HG03039 (cell line): Measurements from ENCODE around the gene PDCD6IP.
"Not testable (repeated sequence)": the region's sequence is repeated elsewhere in the genome, so short reads cannot be mapped to it uniquely, and the experiment has no call there.

Experiments
- ATAC-seq: cut with Tn5 transposase; IDR thresholded peaks from one replicate; pipeline ENCODE4 v1.9.1; 2021; ENCODE audit warnings: mild to moderate bottlenecking, moderate library complexity; ENCODE audit not compliant: unreplicated experiment

The PDCD6IP gene, protein sequence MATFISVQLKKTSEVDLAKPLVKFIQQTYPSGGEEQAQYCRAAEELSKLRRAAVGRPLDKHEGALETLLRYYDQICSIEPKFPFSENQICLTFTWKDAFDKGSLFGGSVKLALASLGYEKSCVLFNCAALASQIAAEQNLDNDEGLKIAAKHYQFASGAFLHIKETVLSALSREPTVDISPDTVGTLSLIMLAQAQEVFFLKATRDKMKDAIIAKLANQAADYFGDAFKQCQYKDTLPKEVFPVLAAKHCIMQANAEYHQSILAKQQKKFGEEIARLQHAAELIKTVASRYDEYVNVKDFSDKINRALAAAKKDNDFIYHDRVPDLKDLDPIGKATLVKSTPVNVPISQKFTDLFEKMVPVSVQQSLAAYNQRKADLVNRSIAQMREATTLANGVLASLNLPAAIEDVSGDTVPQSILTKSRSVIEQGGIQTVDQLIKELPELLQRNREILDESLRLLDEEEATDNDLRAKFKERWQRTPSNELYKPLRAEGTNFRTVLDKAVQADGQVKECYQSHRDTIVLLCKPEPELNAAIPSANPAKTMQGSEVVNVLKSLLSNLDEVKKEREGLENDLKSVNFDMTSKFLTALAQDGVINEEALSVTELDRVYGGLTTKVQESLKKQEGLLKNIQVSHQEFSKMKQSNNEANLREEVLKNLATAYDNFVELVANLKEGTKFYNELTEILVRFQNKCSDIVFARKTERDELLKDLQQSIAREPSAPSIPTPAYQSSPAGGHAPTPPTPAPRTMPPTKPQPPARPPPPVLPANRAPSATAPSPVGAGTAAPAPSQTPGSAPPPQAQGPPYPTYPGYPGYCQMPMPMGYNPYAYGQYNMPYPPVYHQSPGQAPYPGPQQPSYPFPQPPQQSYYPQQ

DNA sequence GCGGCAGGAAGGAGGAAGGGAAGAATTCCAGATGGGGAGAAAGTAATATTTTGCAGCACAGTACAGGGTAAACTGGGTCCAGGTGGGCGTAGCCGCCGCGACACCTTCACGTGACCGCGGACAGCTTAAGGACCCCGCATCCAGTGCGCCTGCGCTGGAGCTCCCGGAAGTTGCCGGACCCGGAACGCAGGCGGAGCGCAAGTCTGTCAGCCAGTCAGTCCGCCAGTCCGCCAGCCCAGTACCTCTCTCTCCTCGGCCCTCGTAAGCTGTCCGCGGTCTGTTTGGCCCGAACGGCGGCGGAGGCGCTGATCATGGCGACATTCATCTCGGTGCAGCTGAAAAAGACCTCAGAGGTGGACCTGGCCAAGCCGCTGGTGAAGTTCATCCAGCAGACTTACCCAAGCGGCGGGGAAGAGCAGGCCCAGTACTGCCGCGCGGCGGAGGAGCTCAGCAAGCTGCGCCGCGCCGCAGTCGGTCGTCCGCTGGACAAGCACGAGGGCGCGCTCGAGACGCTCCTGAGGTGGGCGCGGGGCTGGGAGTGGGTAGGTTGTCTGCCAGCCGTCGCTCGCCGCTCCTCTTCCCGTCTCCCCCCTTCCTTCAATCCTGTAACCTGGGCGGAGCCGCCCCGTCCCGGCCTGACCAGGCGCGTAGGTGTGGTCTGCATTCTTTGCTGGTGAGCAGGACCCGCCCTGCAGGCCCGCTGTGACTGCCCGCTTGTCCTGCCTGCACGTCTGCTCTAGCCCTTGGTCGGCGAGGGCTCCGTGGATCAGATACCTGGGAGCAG lies at the start of gene PDCD6IP:
Gene PDCD6IP, plus strand, starts transcription at position 213 of the 784 bp plus-strand sequence. Its CDS starts 99 bp downstream, at position 312.
- ATAC-seq = peak; percentile 83

DNA sequence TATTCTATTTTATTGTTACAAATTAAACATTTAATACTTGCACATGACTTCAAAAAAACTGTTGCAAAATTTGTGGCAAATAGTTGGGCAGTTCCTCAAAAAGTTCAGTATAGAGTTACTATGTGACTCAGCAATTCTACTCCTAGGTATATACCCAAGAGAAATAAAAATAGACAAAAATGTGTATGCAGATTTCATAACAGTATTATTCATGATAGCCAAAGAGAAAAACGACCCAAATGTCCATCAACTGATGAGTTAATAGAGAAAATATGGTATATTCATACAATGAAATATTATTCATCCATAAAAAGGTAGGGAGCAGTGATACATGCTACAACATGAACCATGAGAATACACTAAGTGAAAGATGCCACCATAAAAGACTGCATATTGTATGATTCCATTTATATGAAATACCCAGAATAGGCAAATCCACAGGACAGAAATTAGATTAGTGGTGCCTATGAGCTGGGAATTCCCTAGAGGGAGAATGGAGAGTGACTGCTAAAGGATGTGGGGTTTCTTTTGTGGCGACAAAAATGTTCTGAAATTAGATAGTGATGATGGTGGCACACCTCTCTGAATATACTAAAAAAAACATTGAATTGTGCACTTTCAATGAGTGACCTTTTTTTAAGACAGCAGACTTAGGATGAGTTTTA lies 48.8 kb upstream of the PDCD6IP start:
- ATAC-seq = no peak

DNA sequence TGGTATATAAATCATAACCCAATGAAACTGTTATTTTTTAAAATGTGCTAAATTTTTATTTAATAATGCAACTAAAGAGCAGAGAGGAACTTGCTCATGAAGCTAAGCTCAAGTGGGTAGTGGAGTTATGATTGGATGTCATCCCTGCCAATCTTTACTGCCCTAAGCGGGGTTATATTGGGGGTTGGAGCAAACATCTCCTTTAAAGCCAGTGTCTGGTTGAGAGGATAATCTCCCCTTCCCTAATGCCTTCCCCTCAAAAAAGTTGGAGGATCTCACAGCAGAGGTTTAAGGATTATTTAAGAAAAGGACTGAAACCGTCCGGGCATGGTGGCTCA lies 48.2 kb upstream of the PDCD6IP start:
- ATAC-seq = no peak

DNA sequence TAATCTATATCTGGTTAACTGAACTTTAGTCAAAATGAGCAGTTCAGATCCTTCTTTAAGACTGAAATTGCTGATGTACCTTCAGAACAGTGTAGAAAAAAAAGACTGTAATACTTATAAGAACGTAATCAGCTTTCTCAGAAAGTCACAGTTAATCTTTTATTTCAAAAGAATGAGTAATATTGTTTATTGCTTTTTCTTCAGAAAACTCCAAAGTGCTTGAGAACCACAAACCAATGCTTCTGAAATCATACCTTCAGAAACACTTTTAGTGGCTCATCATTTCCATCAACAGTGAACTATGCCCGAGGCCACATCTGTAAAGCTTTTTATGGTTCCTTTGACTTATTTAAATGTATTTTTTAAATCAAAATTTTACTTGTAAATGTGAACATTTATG lies 47.1 kb upstream of the PDCD6IP start:
- ATAC-seq = no peak

DNA sequence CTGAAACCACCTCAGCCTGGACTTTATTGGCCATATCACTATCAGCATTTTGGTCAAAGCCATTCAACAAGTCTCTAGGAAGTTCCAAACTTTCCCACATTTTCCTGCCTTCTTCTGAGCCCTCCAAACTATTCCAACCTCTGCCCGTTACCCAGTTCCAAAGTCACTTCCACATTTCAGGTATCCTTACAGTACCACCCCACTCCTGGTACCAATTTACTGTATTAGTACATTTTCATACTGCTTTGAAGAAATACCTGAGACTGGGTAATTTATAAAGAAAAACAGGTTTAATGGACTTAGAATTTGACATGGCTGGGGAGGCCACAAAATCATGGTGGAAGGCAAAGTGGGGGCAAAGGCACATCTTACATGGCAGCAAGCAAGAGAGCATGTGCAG lies 44.0 kb upstream of the PDCD6IP start:
- ATAC-seq = not testable (repeated sequence)

DNA sequence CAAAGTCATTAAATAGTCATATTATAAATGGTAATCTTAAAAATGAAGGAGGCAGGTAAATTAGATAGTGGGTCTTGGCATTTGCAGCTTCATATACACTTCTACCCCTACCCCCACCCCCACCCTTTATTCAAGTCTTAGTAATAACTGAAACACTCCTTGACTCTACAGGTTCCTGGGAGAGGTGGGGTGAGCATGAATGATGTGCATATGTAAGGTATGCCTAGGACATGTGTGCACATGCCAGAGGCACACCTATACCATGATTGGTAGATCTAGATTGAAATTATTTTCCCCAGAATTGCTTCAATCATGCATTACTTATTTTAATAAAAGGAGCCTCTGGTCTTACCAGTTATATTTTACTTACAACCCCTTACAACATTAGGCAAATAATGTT lies 40.1 kb upstream of the PDCD6IP start:
- no peak for ATAC-seq

DNA sequence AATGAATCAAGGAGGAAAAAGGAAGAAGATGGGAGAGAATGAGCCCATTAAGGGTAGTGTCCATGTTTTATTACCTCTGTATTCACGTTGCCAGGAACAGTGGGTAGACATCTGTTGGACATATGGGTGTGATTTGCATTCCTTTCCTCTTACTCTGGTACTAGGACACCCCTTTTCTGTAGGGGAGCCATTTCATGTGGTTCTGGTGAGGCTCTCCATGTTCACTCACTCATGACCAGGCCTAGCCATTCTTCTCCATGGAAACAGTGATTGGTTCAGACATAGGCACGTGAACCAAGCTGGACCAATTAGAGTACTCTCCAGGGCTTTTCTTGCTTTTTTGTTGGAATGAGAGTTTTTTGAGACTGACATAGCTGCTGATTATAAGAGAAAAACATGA lies 39.6 kb upstream of the PDCD6IP start:
- ATAC-seq = no peak

DNA sequence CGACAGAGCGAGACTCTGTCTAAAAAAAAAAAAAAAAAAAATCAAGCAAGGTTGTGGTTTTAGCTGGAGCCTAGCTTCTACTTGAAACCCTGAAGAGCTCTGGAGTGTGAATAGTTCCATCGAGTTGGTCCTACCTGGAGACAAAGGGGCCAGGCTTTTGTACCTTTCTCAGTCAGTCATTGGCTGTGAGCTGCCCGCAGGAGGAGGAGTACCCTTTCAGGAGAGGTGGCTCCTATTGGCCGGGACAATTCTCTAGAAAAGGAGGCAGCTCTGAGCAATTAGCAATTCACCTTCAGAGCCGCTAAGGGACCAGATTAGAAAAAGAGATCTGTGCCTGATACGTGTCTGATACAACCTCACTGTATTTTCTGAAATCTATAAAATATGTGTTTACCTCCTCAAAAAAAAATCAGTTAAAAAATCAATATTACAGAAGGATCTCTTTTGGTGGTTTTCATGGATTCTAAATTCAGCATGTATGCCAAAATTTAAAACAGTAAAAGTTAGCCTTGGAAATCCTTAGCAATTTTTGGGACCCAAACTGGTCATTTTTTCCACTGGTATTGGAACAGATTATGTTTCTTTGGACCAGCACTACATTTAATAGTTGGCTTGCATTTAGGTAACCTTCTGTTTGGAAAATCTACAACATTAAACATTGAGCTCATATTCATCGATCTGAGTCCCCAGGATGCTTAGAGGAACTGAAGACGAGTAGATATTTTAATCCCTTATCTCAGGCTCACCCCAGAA lies 29.7 kb upstream of the PDCD6IP start:
- ATAC-seq = no peak

DNA sequence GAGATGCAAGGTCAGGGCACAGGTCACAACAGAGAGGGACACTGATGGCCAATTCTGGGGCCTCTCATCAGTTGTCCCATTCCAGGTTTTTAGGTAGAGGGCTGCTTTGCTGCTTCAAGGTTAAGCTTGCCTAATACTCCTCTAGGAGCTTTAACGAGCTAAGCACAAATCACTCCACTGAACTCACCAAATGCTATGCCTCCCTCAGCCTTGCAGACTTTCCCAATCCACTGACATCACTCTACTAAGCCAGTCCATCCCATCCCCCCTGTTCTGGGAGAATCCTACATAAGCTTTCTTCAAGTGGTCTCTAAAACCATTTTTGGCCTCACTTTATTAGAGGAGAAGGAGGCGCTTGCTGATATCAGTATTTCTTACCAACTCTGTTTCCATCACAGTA lies 24.8 kb upstream of the PDCD6IP start:
- ATAC-seq = no peak

DNA sequence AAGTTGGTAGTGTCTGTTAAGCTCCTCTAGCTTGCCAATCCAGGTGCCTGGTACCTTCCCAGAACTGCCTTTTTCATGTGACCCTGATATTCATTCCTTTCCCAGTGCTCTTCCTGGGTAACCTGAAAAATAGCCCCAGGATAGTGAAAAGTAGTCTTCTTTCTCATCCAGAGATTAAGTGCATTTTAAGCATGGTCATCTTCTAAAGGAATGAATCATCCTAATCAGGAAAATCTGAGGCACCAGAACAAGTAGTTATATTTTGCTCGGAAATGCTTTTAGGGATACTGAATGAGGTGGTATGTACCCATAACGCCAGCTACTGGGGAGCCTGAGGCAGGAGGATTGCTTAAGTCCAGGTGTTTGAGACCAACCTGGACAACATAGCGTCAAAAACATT lies 23.1 kb upstream of the PDCD6IP start:
- no peak for ATAC-seq

DNA sequence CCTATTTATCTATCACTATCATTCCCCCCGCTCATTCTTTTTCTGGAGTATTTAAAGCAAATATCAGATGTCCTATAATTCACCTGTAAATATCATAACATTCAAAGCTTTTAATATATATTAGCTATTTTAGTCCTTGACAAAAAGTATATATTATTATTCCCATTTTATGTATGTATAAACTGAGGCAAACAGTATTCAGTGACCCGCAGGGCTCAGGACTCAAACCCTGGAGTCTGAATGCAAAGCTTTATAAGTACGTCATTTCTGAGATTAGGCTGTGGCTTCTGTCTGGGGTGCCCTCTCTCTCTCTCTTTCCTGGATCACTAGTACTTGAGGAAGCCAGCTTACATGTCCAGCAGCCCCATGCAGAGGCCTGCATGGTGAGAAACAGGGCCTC lies 20.4 kb upstream of the PDCD6IP start:
- ATAC-seq = no peak

DNA sequence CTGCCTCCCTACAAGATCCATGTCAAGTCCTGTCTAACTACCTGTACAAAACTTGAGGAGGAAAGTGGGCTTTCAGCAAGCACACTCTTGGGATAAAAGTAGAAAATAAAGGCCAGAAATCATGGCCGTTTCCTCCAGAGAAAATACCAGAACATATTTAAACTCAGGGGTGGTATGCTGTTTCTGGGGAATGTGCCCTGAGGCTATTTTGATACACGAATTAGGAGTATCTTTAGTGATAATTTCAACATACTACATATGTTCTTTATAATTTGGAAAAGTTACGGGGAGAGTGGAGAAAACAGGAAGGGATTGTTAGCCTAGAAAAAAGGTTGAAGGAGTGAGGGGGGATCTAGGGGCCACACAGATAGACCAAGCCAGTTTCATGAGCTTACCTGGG lies 18.7 kb upstream of the PDCD6IP start:
- ATAC-seq = no peak

DNA sequence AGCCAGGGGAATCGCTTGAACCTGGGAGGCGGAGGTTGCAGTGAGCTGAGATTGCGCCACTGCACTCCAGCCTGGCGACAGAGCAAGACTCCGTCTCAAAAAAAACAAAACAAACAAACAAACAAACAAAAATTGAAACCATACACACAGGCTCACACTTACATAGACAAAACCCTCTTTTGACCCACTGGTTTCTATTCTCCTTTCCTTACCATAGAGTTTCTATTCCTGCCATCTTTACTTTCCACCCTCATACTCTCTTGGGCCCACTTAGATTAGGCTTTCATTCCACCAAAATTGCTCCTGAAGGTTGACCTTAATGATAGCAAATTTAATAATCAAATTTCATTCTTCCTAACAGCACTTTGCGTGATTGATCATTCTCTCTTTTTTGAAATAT lies 17.0 kb upstream of the PDCD6IP start:
- not testable (repeated sequence) for ATAC-seq

DNA sequence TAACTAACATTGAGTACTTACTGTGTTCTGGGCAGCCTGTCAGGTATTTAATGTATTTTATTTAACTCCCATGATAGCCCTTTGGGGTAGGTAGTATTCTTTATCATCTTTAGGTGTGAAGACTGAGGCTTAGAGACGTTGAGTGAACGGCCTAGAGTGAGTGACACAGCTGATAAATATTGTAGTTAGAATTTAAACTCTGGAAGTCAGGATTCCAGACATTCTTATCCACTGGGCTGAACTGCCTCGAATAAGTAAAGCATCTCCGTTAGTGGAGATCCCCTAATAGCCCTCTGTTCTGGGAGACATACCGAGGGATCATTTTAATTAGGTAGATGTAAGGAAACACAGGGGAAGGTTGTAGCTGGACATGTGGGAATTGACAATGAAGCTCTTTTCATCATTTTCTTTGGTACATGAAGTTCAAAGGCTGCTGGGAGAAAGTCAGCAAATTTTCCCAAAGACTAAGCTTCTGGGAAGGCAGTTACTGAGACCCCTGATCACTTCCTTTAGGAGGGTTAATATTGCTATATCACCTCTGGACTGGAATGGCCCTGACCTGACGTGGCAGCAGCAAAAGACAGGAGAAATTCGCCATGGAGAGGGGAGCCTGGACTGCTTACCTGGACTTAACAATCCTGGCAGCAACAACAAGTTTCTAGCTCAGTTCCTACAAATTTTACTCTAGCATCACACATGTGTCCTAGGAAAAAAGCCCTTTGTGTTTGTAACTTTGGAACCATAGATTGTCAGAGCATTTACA lies 11.7 kb upstream of the PDCD6IP start:
- no peak for ATAC-seq

DNA sequence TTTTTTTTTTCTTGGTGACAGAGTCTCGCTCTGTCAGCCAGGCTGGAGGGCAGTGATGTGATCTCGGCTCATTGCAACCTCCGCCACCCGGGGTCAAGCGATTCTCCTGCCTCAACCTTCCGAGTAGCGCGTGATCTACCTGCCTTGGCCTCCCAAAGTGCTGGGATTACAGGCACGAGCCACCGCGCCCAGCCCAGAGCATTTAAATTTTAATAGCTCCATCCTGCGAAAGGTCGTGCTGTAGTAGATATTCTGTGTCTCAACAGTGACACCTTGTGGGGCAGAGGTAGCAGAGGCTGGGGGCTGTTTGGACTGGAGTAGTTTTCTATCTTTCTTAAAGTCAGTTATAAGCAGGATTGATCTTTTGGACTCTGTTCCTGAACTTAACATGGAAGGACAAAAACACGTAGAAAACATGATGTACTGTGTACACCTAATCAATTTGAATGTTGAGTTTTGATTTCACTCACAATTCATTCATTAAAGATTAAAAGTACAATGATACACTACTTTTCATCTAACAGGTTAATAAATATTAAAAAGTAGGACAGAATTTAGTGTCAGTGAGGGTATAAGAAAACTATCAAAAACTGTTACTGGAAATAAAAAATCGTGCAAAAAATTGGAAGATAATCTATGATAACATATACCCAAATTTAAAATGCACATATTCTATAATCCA lies 11.0 kb upstream of the PDCD6IP start:
- ATAC-seq = peak; percentile 73

DNA sequence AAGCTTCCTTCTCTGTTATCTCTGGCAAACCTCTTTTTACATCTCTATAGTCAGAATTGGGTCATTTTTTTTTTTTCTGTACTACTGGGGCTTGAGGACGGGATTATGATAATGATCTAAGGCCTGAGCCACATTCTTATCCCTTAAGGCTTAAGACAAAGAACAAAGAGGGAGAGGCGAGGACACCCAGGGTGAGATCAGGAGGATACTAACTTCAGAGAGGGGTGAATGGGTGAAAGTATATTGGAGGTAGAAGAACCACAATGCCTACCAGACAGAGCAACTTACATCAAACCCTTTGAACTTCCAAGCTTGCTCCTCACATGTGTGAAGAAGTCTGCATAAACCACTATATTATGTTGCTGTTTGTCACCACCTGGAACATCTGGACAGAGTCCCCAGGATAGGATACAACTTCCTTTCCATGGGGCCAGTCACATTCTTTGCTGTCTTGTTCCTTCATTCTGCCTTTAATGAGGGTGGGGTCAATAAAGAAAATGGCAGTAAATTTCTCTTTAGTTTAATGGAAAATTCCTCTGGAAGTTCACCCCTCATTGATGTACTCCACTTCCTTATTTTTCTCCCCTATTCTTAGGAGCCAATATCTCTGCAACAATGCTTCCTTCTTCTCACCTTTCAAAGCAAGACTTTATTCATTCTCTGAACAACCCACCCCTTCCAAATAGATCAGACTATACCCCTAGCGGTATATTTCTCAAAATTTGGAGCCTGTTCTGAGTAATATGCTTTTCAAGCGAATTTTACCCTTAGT lies 9.1 kb upstream of the PDCD6IP start:
- ATAC-seq = no peak

DNA sequence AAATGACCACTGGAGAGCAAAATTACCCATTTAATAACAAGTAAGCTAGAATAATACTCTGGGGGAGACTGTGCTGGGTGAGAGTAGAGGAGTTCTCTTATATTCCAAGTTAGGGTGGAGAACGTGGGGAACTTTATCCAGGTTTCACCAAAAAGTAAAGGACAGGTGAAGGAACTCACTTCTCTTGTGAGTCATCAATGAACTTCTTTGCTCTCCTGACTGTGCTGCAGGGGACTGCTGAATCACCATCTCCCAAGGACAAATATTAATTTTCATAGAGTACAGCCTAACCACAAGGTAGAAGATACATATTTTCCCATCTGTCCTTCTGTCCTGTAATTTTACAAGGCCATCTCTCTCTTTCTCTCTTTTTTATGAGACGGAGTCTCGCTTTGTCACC lies 8.3 kb upstream of the PDCD6IP start:
- no peak for ATAC-seq
